WTC11 (cell line): ENCODE measurements around the gene TGM4. TPM values are rescaled to one million over a fixed set of nuclear protein-coding genes. Genes with fewer than 3 reads are reported as not detected.

ENCODE experiments used
- ATAC-seq: fragments of 200-7000 bp; cut with Tn5 transposase; 2 replicates; pipeline ENCODE4 v1.10.0; 2021; ENCODE audit warnings: mild to moderate bottlenecking, moderate library complexity
- CTCF ChIA-PET: fragments of 300-600 bp; sonication (Branson Sonifier 250); formaldehyde crosslinking; loops from one replicate; lab custom pipeline; 2021; ENCODE audit warnings: antibody characterized with exemption; lab: Charles Lee
- POLR2A ChIA-PET: fragments of 350-600 bp; sonication (Branson Sonifier 250); formaldehyde crosslinking; loops from one replicate; lab custom pipeline; 2021; ENCODE audit warnings: antibody characterized with exemption; lab: Charles Lee
- DNase-seq: peaks from one replicate; pipeline ENCODE4 v3.0.0; 2021; ENCODE audit warnings: low spot score
- H3K27ac Mint-ChIP-seq: 2 replicates; pipeline ENCODE4 v1.8.0; 2021; ENCODE audit warnings: mixed read lengths
- H3K27me3 Mint-ChIP-seq: 2 replicates; pipeline ENCODE4 v1.8.0; 2021; ENCODE audit warnings: low read depth, mild to moderate bottlenecking, moderate library complexity, mixed read lengths
- H3K36me3 Mint-ChIP-seq: 2 replicates; pipeline ENCODE4 v1.8.0; 2021; ENCODE audit warnings: mixed read lengths
- H3K4me1 Mint-ChIP-seq: 2 replicates; pipeline ENCODE4 v1.8.0; 2022; ENCODE audit warnings: mixed read lengths
- H3K4me3 Mint-ChIP-seq: 2 replicates; pipeline ENCODE4 v1.8.0; 2021; ENCODE audit warnings: mild to moderate bottlenecking, moderate library complexity, mixed read lengths
- H3K9me3 Mint-ChIP-seq: 2 replicates; pipeline ENCODE4 v1.8.0; 2021; ENCODE audit warnings: mixed read lengths
- ETV6 ChIP-seq: sonication (generic); formaldehyde crosslinking; IDR thresholded peaks from 2 replicates; pipeline ENCODE4 v1.8.1; 2022; ENCODE audit warnings: mild to moderate bottlenecking, missing genetic modification reagents
- FOXJ3 ChIP-seq: sonication (generic); formaldehyde crosslinking; IDR thresholded peaks from 2 replicates; pipeline ENCODE4 v1.9.0; 2021; ENCODE audit warnings: missing genetic modification reagents, mild to moderate bottlenecking, borderline replicate concordance
- FOXK1 ChIP-seq: sonication (generic); formaldehyde crosslinking; IDR thresholded peaks from 2 replicates; pipeline ENCODE4 v1.8.0; 2022; ENCODE audit warnings: mild to moderate bottlenecking, moderate library complexity, missing genetic modification reagents
- HMGA2 ChIP-seq: fragments of 250-450 bp; sonication (Bioruptor Pico); IDR thresholded peaks from 2 replicates; pipeline ENCODE4 v1.4.0; 2021; ENCODE audit warnings: mild to moderate bottlenecking, moderate library complexity
- JUN ChIP-seq: sonication (generic); formaldehyde crosslinking; IDR thresholded peaks from 2 replicates; pipeline ENCODE4 v1.8.0; 2023; ENCODE audit warnings: mild to moderate bottlenecking, missing genetic modification reagents
- NFE2L1 ChIP-seq: sonication (generic); formaldehyde crosslinking; IDR thresholded peaks from 2 replicates; pipeline ENCODE4 v1.8.1; 2023; ENCODE audit warnings: missing genetic modification reagents
- SMAD3 ChIP-seq: sonication (generic); formaldehyde crosslinking; IDR thresholded peaks from 2 replicates; pipeline ENCODE4 v1.8.0; 2022; ENCODE audit warnings: missing genetic modification reagents, mild to moderate bottlenecking, borderline replicate concordance
- SMAD4 ChIP-seq: sonication (generic); formaldehyde crosslinking; IDR thresholded peaks from 2 replicates; pipeline ENCODE4 v1.8.0; 2022; ENCODE audit warnings: mild to moderate bottlenecking, missing genetic modification reagents
- SOX15 ChIP-seq: fragments of 250-450 bp; sonication (Bioruptor Pico); IDR thresholded peaks from 2 replicates; pipeline ENCODE4 v1.9.0; 2021; ENCODE audit warnings: mild to moderate bottlenecking
- ZNF121 ChIP-seq: sonication (generic); formaldehyde crosslinking; IDR thresholded peaks from 2 replicates; pipeline ENCODE4 v1.8.0; 2023; ENCODE audit warnings: missing genetic modification reagents
- ZNF219 ChIP-seq: sonication (generic); formaldehyde crosslinking; IDR thresholded peaks from 2 replicates; pipeline ENCODE4 v1.8.0; 2023; ENCODE audit warnings: missing genetic modification reagents, mild to moderate bottlenecking, borderline replicate concordance
- ZNF317 ChIP-seq: sonication (generic); formaldehyde crosslinking; IDR thresholded peaks from 2 replicates; pipeline ENCODE4 v1.8.1; 2023; ENCODE audit warnings: low read depth, mild to moderate bottlenecking, moderate library complexity, missing genetic modification reagents, borderline replicate concordance
- total RNA-seq: library from RNA; stranded (reverse); gene quantifications from 3 replicates; pipeline ENCODE4 v1.2.3, GENCODE V29; 2021
- TF ChIP-seq, protein P1 (sequence below): fragments of 250-450 bp; sonication (Bioruptor Pico); IDR thresholded peaks from 2 replicates; pipeline ENCODE4 v1.9.0; 2021; ENCODE audit warnings: mild to moderate bottlenecking
- TF ChIP-seq, protein P2 (sequence below): fragments of 250-450 bp; sonication (Bioruptor Pico); conservative IDR thresholded peaks from 2 replicates; pipeline ENCODE4 v1.9.0; 2021; ENCODE audit warnings: mild to moderate bottlenecking
- TF ChIP-seq, protein P3 (sequence below): sonication (generic); formaldehyde crosslinking; IDR thresholded peaks from 2 replicates; pipeline ENCODE4 v1.8.1; 2022; ENCODE audit warnings: low read depth, mild to moderate bottlenecking, moderate library complexity, missing genetic modification reagents, borderline replicate concordance
- TF ChIP-seq, protein P4 (sequence below): sonication (generic); formaldehyde crosslinking; IDR thresholded peaks from 2 replicates; pipeline ENCODE4 v1.8.1; 2022; ENCODE audit warnings: low read depth, missing genetic modification reagents, borderline replicate concordance
- TF ChIP-seq, protein P5 (sequence below): fragments of 250-450 bp; sonication (Bioruptor Pico); IDR thresholded peaks from 2 replicates; pipeline ENCODE4 v1.8.0; 2021; ENCODE audit warnings: mild to moderate bottlenecking

Gene TGM4
- total RNA-seq, 1 experiment from 2014 or later, result not detected

DNA sequence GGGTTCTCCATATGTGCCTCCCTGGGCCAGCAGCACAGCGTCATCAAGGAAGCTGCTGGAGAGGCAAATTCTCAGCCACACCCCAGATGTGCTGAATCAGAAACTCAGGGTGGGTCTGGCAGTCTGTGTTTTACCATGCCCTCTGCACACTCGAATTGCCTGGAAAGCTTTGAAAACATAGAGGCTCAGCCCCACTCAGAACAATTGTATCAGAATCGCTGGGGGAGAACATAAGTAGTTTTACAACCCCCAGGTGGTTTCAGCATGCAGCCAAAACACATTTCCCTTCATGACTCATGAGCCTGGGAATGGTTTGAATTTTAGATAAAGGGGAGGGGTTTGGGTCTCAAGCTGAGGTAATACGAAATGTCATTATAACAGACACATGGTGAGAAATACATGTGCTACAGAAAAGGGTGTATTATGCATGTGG, 9.6 kb downstream of the TGM4 start:
- Mint-ChIP-seq H3K27ac (no peak overlapping the region), H3K4me1 (peaks cover 30% of the 10 kb centered on the region), H3K9me3 (peaks cover 14% of the 10 kb centered on the region; the same call in 1 of the 2 replicates), H3K36me3 (no peaks in the 10 kb centered on the region), H3K4me3 (no peak overlapping the region), H3K27me3 (no peaks in the 10 kb centered on the region; the same call in 1 of the 2 replicates)
- ChIA-PET CTCF (no interaction called here), POLR2A (no interaction called here)
- ATAC-seq (no peak), DNase-seq (no peak)
- TF ChIP-seq, protein P1, sequence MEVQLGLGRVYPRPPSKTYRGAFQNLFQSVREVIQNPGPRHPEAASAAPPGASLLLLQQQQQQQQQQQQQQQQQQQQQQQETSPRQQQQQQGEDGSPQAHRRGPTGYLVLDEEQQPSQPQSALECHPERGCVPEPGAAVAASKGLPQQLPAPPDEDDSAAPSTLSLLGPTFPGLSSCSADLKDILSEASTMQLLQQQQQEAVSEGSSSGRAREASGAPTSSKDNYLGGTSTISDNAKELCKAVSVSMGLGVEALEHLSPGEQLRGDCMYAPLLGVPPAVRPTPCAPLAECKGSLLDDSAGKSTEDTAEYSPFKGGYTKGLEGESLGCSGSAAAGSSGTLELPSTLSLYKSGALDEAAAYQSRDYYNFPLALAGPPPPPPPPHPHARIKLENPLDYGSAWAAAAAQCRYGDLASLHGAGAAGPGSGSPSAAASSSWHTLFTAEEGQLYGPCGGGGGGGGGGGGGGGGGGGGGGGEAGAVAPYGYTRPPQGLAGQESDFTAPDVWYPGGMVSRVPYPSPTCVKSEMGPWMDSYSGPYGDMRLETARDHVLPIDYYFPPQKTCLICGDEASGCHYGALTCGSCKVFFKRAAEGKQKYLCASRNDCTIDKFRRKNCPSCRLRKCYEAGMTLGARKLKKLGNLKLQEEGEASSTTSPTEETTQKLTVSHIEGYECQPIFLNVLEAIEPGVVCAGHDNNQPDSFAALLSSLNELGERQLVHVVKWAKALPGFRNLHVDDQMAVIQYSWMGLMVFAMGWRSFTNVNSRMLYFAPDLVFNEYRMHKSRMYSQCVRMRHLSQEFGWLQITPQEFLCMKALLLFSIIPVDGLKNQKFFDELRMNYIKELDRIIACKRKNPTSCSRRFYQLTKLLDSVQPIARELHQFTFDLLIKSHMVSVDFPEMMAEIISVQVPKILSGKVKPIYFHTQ, result no peak
- TF ChIP-seq FOXJ3 (CRISPR knock-in tag) (no peak), ETV6 (CRISPR knock-in tag) (no peak), ZNF219 (CRISPR knock-in tag) (no peak), HMGA2 (CRISPR knock-in tag) (no peak), SMAD3 (CRISPR knock-in tag) (no peak)

DNA sequence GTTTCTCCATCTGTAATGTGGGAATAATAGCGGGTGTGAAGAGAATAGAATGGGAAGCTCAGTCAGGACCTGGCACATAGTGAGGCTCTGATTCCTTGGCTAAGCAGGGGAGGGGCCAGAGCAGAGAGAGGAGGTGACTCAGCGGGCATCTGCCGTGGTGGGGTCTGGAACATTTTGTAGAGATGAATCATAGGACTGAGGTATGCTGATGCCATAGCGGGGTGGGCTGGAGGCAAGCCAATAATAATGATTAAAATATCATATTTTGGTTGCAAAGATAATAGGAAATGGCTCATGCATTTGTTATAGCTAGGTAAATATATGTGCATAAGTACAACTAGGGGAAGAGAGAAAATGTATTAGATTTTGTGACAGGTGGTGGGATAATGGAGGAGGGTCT, 11.2 kb downstream of the TGM4 start:
- DNase-seq, result no peak
- H3K4me1 Mint-ChIP-seq, result peaks cover 33% of the 10 kb centered on the region
- ATAC-seq, result no peak
- no peaks in the 10 kb centered on the region; the same call in 1 of the 2 replicates for H3K27me3 Mint-ChIP-seq
- TF ChIP-seq, protein P2, sequence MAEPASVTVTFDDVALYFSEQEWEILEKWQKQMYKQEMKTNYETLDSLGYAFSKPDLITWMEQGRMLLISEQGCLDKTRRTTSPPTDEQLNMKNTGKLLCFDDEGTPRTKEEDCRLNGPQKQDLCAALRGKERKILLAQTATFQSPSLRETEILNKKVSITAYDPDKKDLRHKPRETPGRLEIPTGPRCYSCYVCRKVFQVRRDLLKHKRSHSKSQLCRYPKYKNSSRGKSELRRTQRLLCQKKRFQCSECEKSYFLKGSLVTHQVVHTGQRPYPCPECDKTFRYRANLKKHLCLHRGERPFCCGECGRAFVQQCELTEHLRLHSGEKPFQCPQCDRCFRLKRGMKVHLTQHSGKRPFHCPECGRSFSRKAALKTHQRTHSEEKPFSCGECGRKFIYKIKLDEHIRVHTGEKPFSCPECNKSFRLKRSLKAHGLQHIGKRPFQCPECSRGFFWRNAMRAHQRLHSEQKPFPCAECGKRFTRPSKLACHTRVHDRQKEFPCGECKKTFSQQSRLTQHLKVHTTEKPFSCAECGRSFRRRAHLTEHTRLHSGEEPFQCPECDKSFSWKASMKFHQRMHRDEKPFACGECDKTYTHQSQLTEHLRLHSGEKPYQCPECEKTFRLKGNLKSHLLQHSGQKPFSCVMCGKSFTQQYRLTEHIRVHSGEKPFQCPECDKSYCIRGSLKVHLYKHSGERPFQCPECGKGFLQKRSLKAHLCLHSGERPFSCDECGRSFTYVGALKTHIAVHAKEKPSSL (CRISPR knock-in tag), result no peak
- TF ChIP-seq, protein P1, result no peak
- no peak for TF ChIP-seq ZNF317 (CRISPR knock-in tag)
- TF ChIP-seq FOXK1 (CRISPR knock-in tag), result no peak
- TF ChIP-seq, protein P3, sequence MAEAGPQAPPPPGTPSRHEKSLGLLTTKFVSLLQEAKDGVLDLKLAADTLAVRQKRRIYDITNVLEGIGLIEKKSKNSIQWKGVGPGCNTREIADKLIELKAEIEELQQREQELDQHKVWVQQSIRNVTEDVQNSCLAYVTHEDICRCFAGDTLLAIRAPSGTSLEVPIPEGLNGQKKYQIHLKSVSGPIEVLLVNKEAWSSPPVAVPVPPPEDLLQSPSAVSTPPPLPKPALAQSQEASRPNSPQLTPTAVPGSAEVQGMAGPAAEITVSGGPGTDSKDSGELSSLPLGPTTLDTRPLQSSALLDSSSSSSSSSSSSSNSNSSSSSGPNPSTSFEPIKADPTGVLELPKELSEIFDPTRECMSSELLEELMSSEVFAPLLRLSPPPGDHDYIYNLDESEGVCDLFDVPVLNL (CRISPR knock-in tag), result no peak
- H3K9me3 Mint-ChIP-seq, result peaks cover 14% of the 10 kb centered on the region; the same call in 1 of the 2 replicates
- H3K4me3 Mint-ChIP-seq, result no peak overlapping the region
- no peaks in the 10 kb centered on the region for H3K36me3 Mint-ChIP-seq
- CTCF ChIA-PET, result interaction anchor here (1.0 kb wide), 1 partner anchor 9 kb away, joined by 5 read pairs; no protein-coding TSS in a partner anchor
- POLR2A ChIA-PET, result no interaction called here
- H3K27ac Mint-ChIP-seq, result no peak overlapping the region

DNA sequence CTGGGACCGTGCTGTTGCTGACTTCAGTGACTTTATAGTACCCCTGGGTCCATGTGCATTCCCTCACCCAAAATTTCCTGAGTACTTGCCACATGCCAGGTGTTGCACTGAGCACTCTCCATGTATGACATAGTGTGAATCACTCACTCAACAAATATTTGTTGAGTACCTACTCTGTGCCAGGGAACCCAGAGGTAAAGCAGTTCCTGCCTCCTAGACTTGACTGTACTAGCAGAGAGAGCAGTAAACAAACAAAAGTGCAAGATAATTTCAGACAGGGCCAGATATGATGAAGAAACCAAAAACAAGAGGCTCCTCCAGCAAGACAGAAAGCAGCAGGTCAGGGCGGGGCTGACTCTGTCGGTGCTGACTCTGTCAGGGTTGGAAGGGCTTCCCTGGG, 12.2 kb downstream of the TGM4 start:
- ChIA-PET POLR2A (no interaction called here), CTCF (no interaction called here)
- no peak overlapping the region for H3K27ac Mint-ChIP-seq
- no peak overlapping the region for H3K4me3 Mint-ChIP-seq
- ATAC-seq (no peak), DNase-seq (no peak)
- peaks cover 14% of the 10 kb centered on the region; the same call in 1 of the 2 replicates for H3K9me3 Mint-ChIP-seq
- H3K4me1 Mint-ChIP-seq, result peaks cover 36% of the 10 kb centered on the region
- no peaks in the 10 kb centered on the region; the same call in 1 of the 2 replicates for H3K27me3 Mint-ChIP-seq
- H3K36me3 Mint-ChIP-seq, result no peaks in the 10 kb centered on the region
- no peak for TF ChIP-seq NFE2L1
- TF ChIP-seq, protein P4, sequence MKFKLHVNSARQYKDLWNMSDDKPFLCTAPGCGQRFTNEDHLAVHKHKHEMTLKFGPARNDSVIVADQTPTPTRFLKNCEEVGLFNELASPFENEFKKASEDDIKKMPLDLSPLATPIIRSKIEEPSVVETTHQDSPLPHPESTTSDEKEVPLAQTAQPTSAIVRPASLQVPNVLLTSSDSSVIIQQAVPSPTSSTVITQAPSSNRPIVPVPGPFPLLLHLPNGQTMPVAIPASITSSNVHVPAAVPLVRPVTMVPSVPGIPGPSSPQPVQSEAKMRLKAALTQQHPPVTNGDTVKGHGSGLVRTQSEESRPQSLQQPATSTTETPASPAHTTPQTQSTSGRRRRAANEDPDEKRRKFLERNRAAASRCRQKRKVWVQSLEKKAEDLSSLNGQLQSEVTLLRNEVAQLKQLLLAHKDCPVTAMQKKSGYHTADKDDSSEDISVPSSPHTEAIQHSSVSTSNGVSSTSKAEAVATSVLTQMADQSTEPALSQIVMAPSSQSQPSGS (CRISPR knock-in tag), result no peak
- TF ChIP-seq, protein P3 (CRISPR knock-in tag), result no peak
- no peak for TF ChIP-seq ZNF121 (CRISPR knock-in tag)
- no peak for TF ChIP-seq ETV6 (CRISPR knock-in tag)
- TF ChIP-seq, protein P5, sequence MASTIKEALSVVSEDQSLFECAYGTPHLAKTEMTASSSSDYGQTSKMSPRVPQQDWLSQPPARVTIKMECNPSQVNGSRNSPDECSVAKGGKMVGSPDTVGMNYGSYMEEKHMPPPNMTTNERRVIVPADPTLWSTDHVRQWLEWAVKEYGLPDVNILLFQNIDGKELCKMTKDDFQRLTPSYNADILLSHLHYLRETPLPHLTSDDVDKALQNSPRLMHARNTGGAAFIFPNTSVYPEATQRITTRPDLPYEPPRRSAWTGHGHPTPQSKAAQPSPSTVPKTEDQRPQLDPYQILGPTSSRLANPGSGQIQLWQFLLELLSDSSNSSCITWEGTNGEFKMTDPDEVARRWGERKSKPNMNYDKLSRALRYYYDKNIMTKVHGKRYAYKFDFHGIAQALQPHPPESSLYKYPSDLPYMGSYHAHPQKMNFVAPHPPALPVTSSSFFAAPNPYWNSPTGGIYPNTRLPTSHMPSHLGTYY (CRISPR knock-in tag), result no peak
- no peak for TF ChIP-seq SOX15 (CRISPR knock-in tag)
- TF ChIP-seq JUN (CRISPR knock-in tag), result no peak
- no peak for TF ChIP-seq SMAD4 (CRISPR knock-in tag)
- no peak for TF ChIP-seq FOXK1 (CRISPR knock-in tag)
